OCI-LY7 (cell line): ENCODE measurements around the gene CCDC3. TPM values are rescaled to one million over a fixed set of nuclear protein-coding genes. Genes with fewer than 3 reads are reported as not detected.

ENCODE experiments used
- BruUV-seq: library from RNA; stranded (reverse); fragments of 400-500 nt; replicated peaks from 2 replicates; lab custom pipeline; 2021; lab: Mats Ljungman, UMichigan
- CTCF ChIA-PET: fragments of 300-600 bp; sonication (Branson Sonifier 250); formaldehyde crosslinking; loops from one replicate; lab custom pipeline; 2022; ENCODE audit warnings: antibody characterized with exemption; ENCODE audit not compliant: unreplicated experiment; lab: Charles Lee
- POLR2A ChIA-PET: fragments of 300-600 bp; sonication (Branson Sonifier 250); formaldehyde crosslinking; loops from one replicate; lab custom pipeline; 2022; ENCODE audit warnings: antibody characterized with exemption; lab: Charles Lee
- DNase-seq: peaks from one replicate; pipeline ENCODE4 v3.0.0-alpha.2; 2015; ENCODE audit warnings: low spot score
- H2AFZ ChIP-seq: fragments of 200-600 bp; sonication (generic), shearing (Covaris generic); 2 replicates; pipeline ENCODE4 v1.6.1; 2014; ENCODE audit warnings: mild to moderate bottlenecking, antibody characterized with exemption, low read length, moderate library complexity
- H3K27ac ChIP-seq: fragments of 200-600 bp; sonication (generic); 2 replicates; pipeline ENCODE4 v1.5.1; 2014; ENCODE audit warnings: mixed run types, low read depth, mild to moderate bottlenecking, moderate library complexity, low read length, inconsistent platforms; ENCODE audit not compliant: poor library complexity, severe bottlenecking
- H3K36me3 ChIP-seq: fragments of 200-600 bp; sonication (generic); 2 replicates; pipeline ENCODE4 v1.6.1; 2014; ENCODE audit warnings: mild to moderate bottlenecking, antibody characterized with exemption, low read length, moderate library complexity, mixed read lengths; ENCODE audit not compliant: insufficient read depth
- H3K4me1 ChIP-seq: fragments of 200-600 bp; sonication (generic); 2 replicates; pipeline ENCODE4 v1.5.1; 2014; ENCODE audit warnings: mild to moderate bottlenecking, low read length; ENCODE audit not compliant: insufficient read depth, poor library complexity, severe bottlenecking
- H3K4me2 ChIP-seq: fragments of 200-600 bp; sonication (generic); 2 replicates; pipeline ENCODE4 v1.6.1; 2014; ENCODE audit warnings: mild to moderate bottlenecking, low read length
- H3K4me3 ChIP-seq: fragments of 200-600 bp; sonication (generic); 2 replicates; pipeline ENCODE4 v1.5.1; 2014; ENCODE audit warnings: mild to moderate bottlenecking, low read depth, low read length; ENCODE audit not compliant: poor library complexity, severe bottlenecking
- H3K79me2 ChIP-seq: fragments of 200-600 bp; sonication (generic); 2 replicates; pipeline ENCODE4 v1.6.1; 2016; ENCODE audit warnings: low read depth, mild to moderate bottlenecking, low read length, moderate library complexity, mixed read lengths; ENCODE audit not compliant: insufficient read depth
- H3K9me2 ChIP-seq: fragments of 200-600 bp; sonication (generic); 2 replicates; pipeline ENCODE4 v1.6.1; 2016; ENCODE audit warnings: mild to moderate bottlenecking, low read length, mixed read lengths; ENCODE audit not compliant: insufficient read depth
- H3K9me3 ChIP-seq: fragments of 200-600 bp; sonication (generic); 2 replicates; pipeline ENCODE4 v1.6.1; 2014; ENCODE audit warnings: mild to moderate bottlenecking, mixed run types, low read length, mixed read lengths
- H4K20me1 ChIP-seq: fragments of 200-600 bp; sonication (generic); 2 replicates; pipeline ENCODE4 v1.6.1; 2014; ENCODE audit warnings: mild to moderate bottlenecking, antibody characterized with exemption, low read length, moderate library complexity, mixed read lengths; ENCODE audit not compliant: insufficient read depth
- CTCF ChIP-seq: fragments of 200-600 bp; sonication (generic); conservative IDR thresholded peaks from 2 replicates; pipeline ENCODE4 v1.5.1; 2014; ENCODE audit warnings: mild to moderate bottlenecking, antibody characterized with exemption, low read length, moderate library complexity, mixed read lengths
- EZH2phosphoT487 ChIP-seq: fragments of 200-600 bp; sonication (generic); IDR thresholded peaks from 2 replicates; pipeline ENCODE4 v1.6.1; 2018; ENCODE audit warnings: low read depth, borderline replicate concordance, mild to moderate bottlenecking, mixed run types, antibody characterized with exemption, low read length, moderate library complexity, mixed read lengths
- intact Hi-C: fragments of 100-400 bp; cut with micrococcal nuclease; formaldehyde crosslinking; loops from one replicate; pipeline ENCODE4 v1.10.0; 2022; ENCODE audit not compliant: unreplicated experiment
- total RNA-seq, 2 experiments: library from RNA; depleted of rRNA in 1 of 2; stranded (reverse); fragments of >200 nt in 1 of 2; shearing (Covaris generic) in 1 of 2; gene quantifications; 2 replicates each; pipeline ENCODE4 v1.2.3, GENCODE V29; 2014 to 2022

CCDC3 gene
- total RNA-seq, 2 experiments from 2014 or later, result not detected

- no peaks in the 10 kb centered on the region for H3K79me2 ChIP-seq
- H3K36me3 ChIP-seq, result no peaks in the 10 kb centered on the region
- no peak overlapping the region for H2AFZ ChIP-seq
- no peaks in the 10 kb centered on the region for H3K4me1 ChIP-seq
- DNase-seq, result no peak
- no peak overlapping the region for H3K4me2 ChIP-seq
- H3K4me3 ChIP-seq, result no peak overlapping the region
- BruUV-seq, result no TSS peak
- H3K27ac ChIP-seq, result no peak overlapping the region
- TF ChIP-seq CTCF (no peak), EZH2phosphoT487 (no peak)
- POLR2A ChIA-PET, result interaction anchor here (0.7 kb wide), 1 partner anchor 29 kb away, joined by 4 read pairs; no protein-coding TSS in a partner anchor
- CTCF ChIA-PET, result no interaction called here
- intact Hi-C loops, result no loop called here
- 0 out of 2 replicates have a peak, but pooled peaks cover 7% of the 10 kb centered on the region for H3K9me3 ChIP-seq
- no peaks in the 10 kb centered on the region for H3K9me2 ChIP-seq
- no peaks in the 10 kb centered on the region for H4K20me1 ChIP-seq
Observed at GRCh38 chr10:12915637-12916168, 85.8 kb downstream of the CCDC3 start.

- POLR2A ChIA-PET, result interaction anchor here (1.5 kb wide), 1 partner anchor 9 kb away, joined by 3 read pairs; no protein-coding TSS in a partner anchor
- TF ChIP-seq EZH2phosphoT487 (no peak), CTCF (no peak)
- no peak for DNase-seq
- no peak overlapping the region for H3K4me3 ChIP-seq
- no peaks in the 10 kb centered on the region for H3K9me2 ChIP-seq
- intact Hi-C loops, result no loop called here
- H4K20me1 ChIP-seq, result no peaks in the 10 kb centered on the region
- H3K9me3 ChIP-seq, result 0 out of 2 replicates have a peak, but pooled peaks cover 7% of the 10 kb centered on the region
- H3K4me1 ChIP-seq, result no peaks in the 10 kb centered on the region
- no peak overlapping the region for H2AFZ ChIP-seq
- no peak overlapping the region for H3K4me2 ChIP-seq
- H3K27ac ChIP-seq, result no peak overlapping the region
- no TSS peak for BruUV-seq
- H3K36me3 ChIP-seq, result no peaks in the 10 kb centered on the region
- CTCF ChIA-PET, result no interaction called here
- H3K79me2 ChIP-seq, result no peaks in the 10 kb centered on the region
Observed at GRCh38 chr10:12914111-12914510, 87.4 kb downstream of the CCDC3 start.

GRCh38 chr10:12911795-12912194 lies 89.7 kb downstream of the CCDC3 start:
- 0 out of 2 replicates have a peak, but pooled peaks cover 7% of the 10 kb centered on the region for H3K9me3 ChIP-seq
- CTCF ChIA-PET, result no interaction called here
- BruUV-seq, result no TSS peak

More at GRCh38 chr10:12911795-12912194, 89.7 kb downstream of the CCDC3 start:
- POLR2A ChIA-PET, result no interaction called here
- intact Hi-C loops, result no loop called here
- no peak overlapping the region for H2AFZ ChIP-seq
- no peaks in the 10 kb centered on the region for H4K20me1 ChIP-seq
- H3K27ac ChIP-seq, result no peak overlapping the region
- no peaks in the 10 kb centered on the region for H3K36me3 ChIP-seq
- TF ChIP-seq CTCF (no peak), EZH2phosphoT487 (no peak)
- no peaks in the 10 kb centered on the region for H3K9me2 ChIP-seq
- no peaks in the 10 kb centered on the region for H3K79me2 ChIP-seq
- no peaks in the 10 kb centered on the region for H3K4me1 ChIP-seq
- H3K4me3 ChIP-seq, result no peak overlapping the region
- DNase-seq, result no peak
- H3K4me2 ChIP-seq, result no peak overlapping the region
